WTC11 (cell line): ENCODE measurements around the gene FAM20A. TPM values are rescaled to one million over a fixed set of nuclear protein-coding genes. Genes with fewer than 3 reads are reported as not detected.

ENCODE experiments used
- ATAC-seq: fragments of 200-7000 bp; cut with Tn5 transposase; 2 replicates; pipeline ENCODE4 v1.10.0; 2021; ENCODE audit warnings: mild to moderate bottlenecking, moderate library complexity
- CTCF ChIA-PET: fragments of 300-600 bp; sonication (Branson Sonifier 250); formaldehyde crosslinking; loops from one replicate; lab custom pipeline; 2021; ENCODE audit warnings: antibody characterized with exemption; lab: Charles Lee
- POLR2A ChIA-PET: fragments of 350-600 bp; sonication (Branson Sonifier 250); formaldehyde crosslinking; loops from one replicate; lab custom pipeline; 2021; ENCODE audit warnings: antibody characterized with exemption; lab: Charles Lee
- DNase-seq: peaks from one replicate; pipeline ENCODE4 v3.0.0; 2021; ENCODE audit warnings: low spot score
- H3K27ac Mint-ChIP-seq: 2 replicates; pipeline ENCODE4 v1.8.0; 2021; ENCODE audit warnings: mixed read lengths
- H3K27me3 Mint-ChIP-seq: 2 replicates; pipeline ENCODE4 v1.8.0; 2021; ENCODE audit warnings: low read depth, mild to moderate bottlenecking, moderate library complexity, mixed read lengths
- H3K36me3 Mint-ChIP-seq: 2 replicates; pipeline ENCODE4 v1.8.0; 2021; ENCODE audit warnings: mixed read lengths
- H3K4me1 Mint-ChIP-seq: 2 replicates; pipeline ENCODE4 v1.8.0; 2022; ENCODE audit warnings: mixed read lengths
- H3K4me3 Mint-ChIP-seq: 2 replicates; pipeline ENCODE4 v1.8.0; 2021; ENCODE audit warnings: mild to moderate bottlenecking, moderate library complexity, mixed read lengths
- H3K9me3 Mint-ChIP-seq: 2 replicates; pipeline ENCODE4 v1.8.0; 2021; ENCODE audit warnings: mixed read lengths
- CREM ChIP-seq: sonication (generic); formaldehyde crosslinking; IDR thresholded peaks from 2 replicates; pipeline ENCODE4 v1.8.1; 2022; ENCODE audit warnings: mild to moderate bottlenecking, missing genetic modification reagents, moderate library complexity
- EMX1 ChIP-seq: fragments of 250-450 bp; sonication (Bioruptor Pico); IDR thresholded peaks from 2 replicates; pipeline ENCODE4 v1.8.0; 2021; ENCODE audit warnings: mild to moderate bottlenecking
- FOXP1 ChIP-seq: sonication (generic); formaldehyde crosslinking; IDR thresholded peaks from 2 replicates; pipeline ENCODE4 v1.8.0; 2022; ENCODE audit warnings: missing genetic modification reagents, mild to moderate bottlenecking, moderate library complexity, borderline replicate concordance
- GRHL2 ChIP-seq: fragments of 250-450 bp; sonication (Bioruptor Pico); IDR thresholded peaks from 2 replicates; pipeline ENCODE4 v1.8.0; 2022; ENCODE audit warnings: mild to moderate bottlenecking, moderate library complexity; ENCODE audit not compliant: insufficient replicate concordance, severe bottlenecking
- JAZF1 ChIP-seq: fragments of 250-450 bp; sonication (Bioruptor Pico); IDR thresholded peaks from 2 replicates; pipeline ENCODE4 v1.9.0; 2021; ENCODE audit warnings: moderate library complexity, mild to moderate bottlenecking, inconsistent platforms
- MXD4 ChIP-seq: fragments of 250-450 bp; sonication (Bioruptor Pico); IDR thresholded peaks from 2 replicates; pipeline ENCODE4 v1.8.0; 2021; ENCODE audit warnings: mild to moderate bottlenecking, moderate library complexity, borderline replicate concordance
- MYBL2 ChIP-seq: sonication (generic); formaldehyde crosslinking; IDR thresholded peaks from 2 replicates; pipeline ENCODE4 v1.8.1; 2023; ENCODE audit warnings: mild to moderate bottlenecking, moderate library complexity, missing genetic modification reagents
- NFE2L1 ChIP-seq: sonication (generic); formaldehyde crosslinking; IDR thresholded peaks from 2 replicates; pipeline ENCODE4 v1.8.1; 2023; ENCODE audit warnings: missing genetic modification reagents
- RELA ChIP-seq: sonication (generic); formaldehyde crosslinking; IDR thresholded peaks from 2 replicates; pipeline ENCODE4 v1.8.1; 2022; ENCODE audit warnings: missing genetic modification reagents, mild to moderate bottlenecking, borderline replicate concordance
- SMAD3 ChIP-seq: sonication (generic); formaldehyde crosslinking; IDR thresholded peaks from 2 replicates; pipeline ENCODE4 v1.8.0; 2022; ENCODE audit warnings: missing genetic modification reagents, mild to moderate bottlenecking, borderline replicate concordance
- SOX15 ChIP-seq: fragments of 250-450 bp; sonication (Bioruptor Pico); IDR thresholded peaks from 2 replicates; pipeline ENCODE4 v1.9.0; 2021; ENCODE audit warnings: mild to moderate bottlenecking
- TEAD1 ChIP-seq: sonication (generic); formaldehyde crosslinking; IDR thresholded peaks from 2 replicates; pipeline ENCODE4 v1.8.0; 2022; ENCODE audit warnings: mild to moderate bottlenecking, missing genetic modification reagents
- TP53 ChIP-seq: sonication (generic); formaldehyde crosslinking; IDR thresholded peaks from 2 replicates; pipeline ENCODE4 v1.8.1; 2023; ENCODE audit warnings: mild to moderate bottlenecking, missing genetic modification reagents
- ZBTB21 ChIP-seq: sonication (generic); formaldehyde crosslinking; IDR thresholded peaks from 2 replicates; pipeline ENCODE4 v1.8.1; 2023; ENCODE audit warnings: mild to moderate bottlenecking, missing genetic modification reagents, borderline replicate concordance
- ZNF121 ChIP-seq: sonication (generic); formaldehyde crosslinking; IDR thresholded peaks from 2 replicates; pipeline ENCODE4 v1.8.0; 2023; ENCODE audit warnings: missing genetic modification reagents
- ZNF263 ChIP-seq: sonication (generic); formaldehyde crosslinking; IDR thresholded peaks from 2 replicates; pipeline ENCODE4 v1.8.1; 2022; ENCODE audit warnings: low read depth, mild to moderate bottlenecking, moderate library complexity, missing genetic modification reagents
- ZNF423 ChIP-seq: fragments of 250-450 bp; sonication (Bioruptor Pico); IDR thresholded peaks from 2 replicates; pipeline ENCODE4 v2.1.2; 2022; ENCODE audit warnings: mild to moderate bottlenecking, moderate library complexity
- total RNA-seq: library from RNA; stranded (reverse); gene quantifications from 3 replicates; pipeline ENCODE4 v1.2.3, GENCODE V29; 2021
- TF ChIP-seq, protein P1 (sequence below): sonication (generic); formaldehyde crosslinking; IDR thresholded peaks from 2 replicates; pipeline ENCODE4 v1.8.0; 2022; ENCODE audit warnings: mild to moderate bottlenecking, missing genetic modification reagents
- TF ChIP-seq, protein P2 (sequence below): sonication (generic); formaldehyde crosslinking; conservative IDR thresholded peaks from 2 replicates; pipeline ENCODE4 v1.8.1; 2023; ENCODE audit warnings: mild to moderate bottlenecking, low read depth, missing genetic modification reagents, moderate library complexity
- TF ChIP-seq, protein P3 (sequence below): sonication (generic); formaldehyde crosslinking; IDR thresholded peaks from 2 replicates; pipeline ENCODE4 v1.8.0; 2022; ENCODE audit warnings: mild to moderate bottlenecking, missing genetic modification reagents
- TF ChIP-seq, protein P4 (sequence below): sonication (generic); formaldehyde crosslinking; IDR thresholded peaks from 2 replicates; pipeline ENCODE4 v1.8.1; 2023; ENCODE audit warnings: mild to moderate bottlenecking, missing genetic modification reagents, moderate library complexity
- TF ChIP-seq, protein P5 (sequence below): sonication (generic); formaldehyde crosslinking; IDR thresholded peaks from 2 replicates; pipeline ENCODE4 v1.8.1; 2022; ENCODE audit warnings: low read depth, mild to moderate bottlenecking, moderate library complexity, missing genetic modification reagents, borderline replicate concordance
- TF ChIP-seq, protein P6 (sequence below): sonication (generic); formaldehyde crosslinking; IDR thresholded peaks from 2 replicates; pipeline ENCODE4 v1.8.0; 2022; ENCODE audit warnings: missing genetic modification reagents

FAM20A gene
- total RNA-seq, 1 experiment from 2014 or later = 5.8 TPM

DNA sequence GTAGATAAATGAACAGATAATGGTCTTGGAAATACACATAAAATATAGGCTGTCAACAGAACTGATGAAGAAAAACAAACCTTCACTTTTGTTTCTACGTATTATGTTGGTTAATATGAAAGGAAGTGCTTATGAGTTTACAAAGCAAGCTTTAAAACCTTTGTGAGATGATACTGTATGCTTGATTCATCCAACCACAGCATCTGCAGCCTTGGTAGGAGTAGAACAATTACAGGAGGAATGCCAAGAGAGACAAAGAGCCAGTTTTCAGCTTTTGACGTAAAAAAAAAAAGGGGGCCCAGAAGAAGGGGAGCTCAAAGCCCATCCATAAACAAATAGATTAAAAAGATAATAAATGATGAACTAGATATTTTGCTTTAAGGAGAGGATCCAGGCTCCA, 13.3 kb downstream of the FAM20A start:
- peaks cover 13% of the 10 kb centered on the region for H3K4me1 Mint-ChIP-seq
- no peaks in the 10 kb centered on the region for H3K27me3 Mint-ChIP-seq
- CTCF ChIA-PET = interaction anchor here (1.0 kb wide), 1 partner anchor 26 kb away, joined by 3 read pairs; no protein-coding TSS in a partner anchor
- POLR2A ChIA-PET = no interaction called here
- H3K9me3 Mint-ChIP-seq = peaks cover 36% of the 10 kb centered on the region
- TF ChIP-seq NFE2L1 (CRISPR knock-in tag) (no peak), ZNF423 (CRISPR knock-in tag) (no peak), TEAD1 (CRISPR knock-in tag) (no peak), SMAD3 (CRISPR knock-in tag) (no peak), SOX15 (CRISPR knock-in tag) (no peak), EMX1 (no peak), FOXP1 (CRISPR knock-in tag) (no peak), MXD4 (CRISPR knock-in tag) (no peak), TP53 (CRISPR knock-in tag) (no peak), GRHL2 (CRISPR knock-in tag) (no peak), CREM (CRISPR knock-in tag) (no peak), ZNF121 (CRISPR knock-in tag) (no peak), RELA (CRISPR knock-in tag) (no peak)
- TF ChIP-seq, protein P1, sequence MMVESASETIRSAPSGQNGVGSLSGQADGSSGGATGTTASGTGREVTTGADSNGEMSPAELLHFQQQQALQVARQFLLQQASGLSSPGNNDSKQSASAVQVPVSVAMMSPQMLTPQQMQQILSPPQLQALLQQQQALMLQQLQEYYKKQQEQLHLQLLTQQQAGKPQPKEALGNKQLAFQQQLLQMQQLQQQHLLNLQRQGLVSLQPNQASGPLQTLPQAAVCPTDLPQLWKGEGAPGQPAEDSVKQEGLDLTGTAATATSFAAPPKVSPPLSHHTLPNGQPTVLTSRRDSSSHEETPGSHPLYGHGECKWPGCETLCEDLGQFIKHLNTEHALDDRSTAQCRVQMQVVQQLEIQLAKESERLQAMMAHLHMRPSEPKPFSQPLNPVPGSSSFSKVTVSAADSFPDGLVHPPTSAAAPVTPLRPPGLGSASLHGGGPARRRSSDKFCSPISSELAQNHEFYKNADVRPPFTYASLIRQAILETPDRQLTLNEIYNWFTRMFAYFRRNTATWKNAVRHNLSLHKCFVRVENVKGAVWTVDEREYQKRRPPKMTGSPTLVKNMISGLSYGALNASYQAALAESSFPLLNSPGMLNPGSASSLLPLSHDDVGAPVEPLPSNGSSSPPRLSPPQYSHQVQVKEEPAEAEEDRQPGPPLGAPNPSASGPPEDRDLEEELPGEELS = no peak
- TF ChIP-seq, protein P2, sequence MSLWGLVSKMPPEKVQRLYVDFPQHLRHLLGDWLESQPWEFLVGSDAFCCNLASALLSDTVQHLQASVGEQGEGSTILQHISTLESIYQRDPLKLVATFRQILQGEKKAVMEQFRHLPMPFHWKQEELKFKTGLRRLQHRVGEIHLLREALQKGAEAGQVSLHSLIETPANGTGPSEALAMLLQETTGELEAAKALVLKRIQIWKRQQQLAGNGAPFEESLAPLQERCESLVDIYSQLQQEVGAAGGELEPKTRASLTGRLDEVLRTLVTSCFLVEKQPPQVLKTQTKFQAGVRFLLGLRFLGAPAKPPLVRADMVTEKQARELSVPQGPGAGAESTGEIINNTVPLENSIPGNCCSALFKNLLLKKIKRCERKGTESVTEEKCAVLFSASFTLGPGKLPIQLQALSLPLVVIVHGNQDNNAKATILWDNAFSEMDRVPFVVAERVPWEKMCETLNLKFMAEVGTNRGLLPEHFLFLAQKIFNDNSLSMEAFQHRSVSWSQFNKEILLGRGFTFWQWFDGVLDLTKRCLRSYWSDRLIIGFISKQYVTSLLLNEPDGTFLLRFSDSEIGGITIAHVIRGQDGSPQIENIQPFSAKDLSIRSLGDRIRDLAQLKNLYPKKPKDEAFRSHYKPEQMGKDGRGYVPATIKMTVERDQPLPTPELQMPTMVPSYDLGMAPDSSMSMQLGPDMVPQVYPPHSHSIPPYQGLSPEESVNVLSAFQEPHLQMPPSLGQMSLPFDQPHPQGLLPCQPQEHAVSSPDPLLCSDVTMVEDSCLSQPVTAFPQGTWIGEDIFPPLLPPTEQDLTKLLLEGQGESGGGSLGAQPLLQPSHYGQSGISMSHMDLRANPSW = no peak
- TF ChIP-seq, protein P3, sequence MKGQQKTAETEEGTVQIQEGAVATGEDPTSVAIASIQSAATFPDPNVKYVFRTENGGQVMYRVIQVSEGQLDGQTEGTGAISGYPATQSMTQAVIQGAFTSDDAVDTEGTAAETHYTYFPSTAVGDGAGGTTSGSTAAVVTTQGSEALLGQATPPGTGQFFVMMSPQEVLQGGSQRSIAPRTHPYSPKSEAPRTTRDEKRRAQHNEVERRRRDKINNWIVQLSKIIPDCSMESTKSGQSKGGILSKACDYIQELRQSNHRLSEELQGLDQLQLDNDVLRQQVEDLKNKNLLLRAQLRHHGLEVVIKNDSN = no peak
- TF ChIP-seq, protein P4, sequence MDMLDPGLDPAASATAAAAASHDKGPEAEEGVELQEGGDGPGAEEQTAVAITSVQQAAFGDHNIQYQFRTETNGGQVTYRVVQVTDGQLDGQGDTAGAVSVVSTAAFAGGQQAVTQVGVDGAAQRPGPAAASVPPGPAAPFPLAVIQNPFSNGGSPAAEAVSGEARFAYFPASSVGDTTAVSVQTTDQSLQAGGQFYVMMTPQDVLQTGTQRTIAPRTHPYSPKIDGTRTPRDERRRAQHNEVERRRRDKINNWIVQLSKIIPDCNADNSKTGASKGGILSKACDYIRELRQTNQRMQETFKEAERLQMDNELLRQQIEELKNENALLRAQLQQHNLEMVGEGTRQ (CRISPR knock-in tag) = no peak
- peaks cover 10% of the 10 kb centered on the region for H3K36me3 Mint-ChIP-seq
- ATAC-seq (no peak), DNase-seq (no peak)
- no peak overlapping the region for H3K27ac Mint-ChIP-seq
- no peak overlapping the region for H3K4me3 Mint-ChIP-seq

DNA sequence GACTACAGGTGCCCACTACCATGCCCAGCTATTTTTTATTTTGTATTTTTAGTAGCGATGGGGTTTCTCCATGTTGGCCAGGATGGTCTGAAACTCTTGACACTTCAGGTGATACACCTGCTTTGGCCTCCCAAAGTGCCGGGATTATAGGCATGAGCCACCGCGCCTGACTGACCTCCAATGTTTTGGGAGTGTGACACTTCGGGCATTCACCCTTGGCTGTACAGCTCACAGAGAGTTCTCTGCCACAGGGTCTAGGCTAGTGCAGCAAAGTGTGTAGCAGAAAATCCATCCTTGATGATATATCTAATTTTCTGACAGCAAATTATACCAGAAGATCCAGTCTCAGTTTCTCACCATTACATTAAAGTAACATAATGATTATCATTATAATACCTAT, 14.1 kb downstream of the FAM20A start:
- POLR2A ChIA-PET = no interaction called here
- peaks cover 10% of the 10 kb centered on the region for H3K36me3 Mint-ChIP-seq

More for the DNA sequence above, 14.1 kb downstream of the FAM20A start:
- TF ChIP-seq ZBTB21 (CRISPR knock-in tag) (no peak), MYBL2 (CRISPR knock-in tag) (no peak), ZNF263 (CRISPR knock-in tag) (no peak), JAZF1 (no peak)
- TF ChIP-seq, protein P5, sequence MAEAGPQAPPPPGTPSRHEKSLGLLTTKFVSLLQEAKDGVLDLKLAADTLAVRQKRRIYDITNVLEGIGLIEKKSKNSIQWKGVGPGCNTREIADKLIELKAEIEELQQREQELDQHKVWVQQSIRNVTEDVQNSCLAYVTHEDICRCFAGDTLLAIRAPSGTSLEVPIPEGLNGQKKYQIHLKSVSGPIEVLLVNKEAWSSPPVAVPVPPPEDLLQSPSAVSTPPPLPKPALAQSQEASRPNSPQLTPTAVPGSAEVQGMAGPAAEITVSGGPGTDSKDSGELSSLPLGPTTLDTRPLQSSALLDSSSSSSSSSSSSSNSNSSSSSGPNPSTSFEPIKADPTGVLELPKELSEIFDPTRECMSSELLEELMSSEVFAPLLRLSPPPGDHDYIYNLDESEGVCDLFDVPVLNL (CRISPR knock-in tag) = no peak
- TF ChIP-seq, protein P6, sequence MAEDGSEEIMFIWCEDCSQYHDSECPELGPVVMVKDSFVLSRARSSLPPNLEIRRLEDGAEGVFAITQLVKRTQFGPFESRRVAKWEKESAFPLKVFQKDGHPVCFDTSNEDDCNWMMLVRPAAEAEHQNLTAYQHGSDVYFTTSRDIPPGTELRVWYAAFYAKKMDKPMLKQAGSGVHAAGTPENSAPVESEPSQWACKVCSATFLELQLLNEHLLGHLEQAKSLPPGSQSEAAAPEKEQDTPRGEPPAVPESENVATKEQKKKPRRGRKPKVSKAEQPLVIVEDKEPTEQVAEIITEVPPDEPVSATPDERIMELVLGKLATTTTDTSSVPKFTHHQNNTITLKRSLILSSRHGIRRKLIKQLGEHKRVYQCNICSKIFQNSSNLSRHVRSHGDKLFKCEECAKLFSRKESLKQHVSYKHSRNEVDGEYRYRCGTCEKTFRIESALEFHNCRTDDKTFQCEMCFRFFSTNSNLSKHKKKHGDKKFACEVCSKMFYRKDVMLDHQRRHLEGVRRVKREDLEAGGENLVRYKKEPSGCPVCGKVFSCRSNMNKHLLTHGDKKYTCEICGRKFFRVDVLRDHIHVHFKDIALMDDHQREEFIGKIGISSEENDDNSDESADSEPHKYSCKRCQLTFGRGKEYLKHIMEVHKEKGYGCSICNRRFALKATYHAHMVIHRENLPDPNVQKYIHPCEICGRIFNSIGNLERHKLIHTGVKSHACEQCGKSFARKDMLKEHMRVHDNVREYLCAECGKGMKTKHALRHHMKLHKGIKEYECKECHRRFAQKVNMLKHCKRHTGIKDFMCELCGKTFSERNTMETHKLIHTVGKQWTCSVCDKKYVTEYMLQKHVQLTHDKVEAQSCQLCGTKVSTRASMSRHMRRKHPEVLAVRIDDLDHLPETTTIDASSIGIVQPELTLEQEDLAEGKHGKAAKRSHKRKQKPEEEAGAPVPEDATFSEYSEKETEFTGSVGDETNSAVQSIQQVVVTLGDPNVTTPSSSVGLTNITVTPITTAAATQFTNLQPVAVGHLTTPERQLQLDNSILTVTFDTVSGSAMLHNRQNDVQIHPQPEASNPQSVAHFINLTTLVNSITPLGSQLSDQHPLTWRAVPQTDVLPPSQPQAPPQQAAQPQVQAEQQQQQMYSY (CRISPR knock-in tag) = no peak
- CTCF ChIA-PET = no interaction called here
- peaks cover 7% of the 10 kb centered on the region for H3K4me1 Mint-ChIP-seq
- H3K9me3 Mint-ChIP-seq = peaks cover 36% of the 10 kb centered on the region
- DNase-seq (no peak), ATAC-seq (no peak)
- H3K27ac Mint-ChIP-seq = no peak overlapping the region
- H3K27me3 Mint-ChIP-seq = no peaks in the 10 kb centered on the region
- no peak overlapping the region for H3K4me3 Mint-ChIP-seq
